ENCODE results near the gene ZWILCH.

ZWILCH gene

DNA sequence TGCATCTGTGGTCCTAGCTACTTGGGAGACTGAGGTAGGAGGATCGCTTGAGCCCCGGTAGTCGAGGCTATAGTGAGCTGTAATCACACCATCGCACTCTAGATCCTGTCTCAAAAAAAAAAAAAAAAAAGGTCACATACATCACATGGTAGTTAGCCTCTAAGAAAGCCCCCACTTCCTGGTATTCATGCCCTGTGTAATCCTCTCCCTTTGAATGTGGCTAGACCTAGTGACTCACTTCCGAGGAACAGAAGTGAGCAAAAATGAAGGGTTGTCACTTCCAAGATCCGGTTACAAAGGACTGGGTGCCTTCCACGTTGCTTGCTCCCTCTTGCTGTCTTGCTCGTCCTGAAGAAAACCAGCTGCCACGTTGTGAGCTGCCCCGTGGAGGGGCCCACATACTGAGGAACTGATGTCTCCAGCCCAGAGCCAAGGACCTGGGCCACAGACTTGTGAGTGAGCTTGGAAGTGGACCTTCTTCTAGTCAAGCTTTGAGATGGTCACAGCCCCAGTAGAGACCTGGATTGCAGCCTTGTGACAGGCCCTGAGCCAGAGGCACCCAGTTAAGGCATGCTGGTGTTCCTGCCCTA, 73.3 kb downstream of the ZWILCH start:
- no peak for DNase-seq (ENCODE audit: low read depth, low spot score)
- ChIA-PET CTCF (interaction anchor here (0.8 to 9.7 kb wide), 3 partner anchors 11 to 274 kb away, joined by 3 to 88 read pairs (median 3); partner anchors contain the start of gene LCTL), POLR2A (no interaction called here)
- no peak overlapping the region for H3K4me3 ChIP-seq (ENCODE audit: low read depth, low read length)
- TF ChIP-seq, protein P1, sequence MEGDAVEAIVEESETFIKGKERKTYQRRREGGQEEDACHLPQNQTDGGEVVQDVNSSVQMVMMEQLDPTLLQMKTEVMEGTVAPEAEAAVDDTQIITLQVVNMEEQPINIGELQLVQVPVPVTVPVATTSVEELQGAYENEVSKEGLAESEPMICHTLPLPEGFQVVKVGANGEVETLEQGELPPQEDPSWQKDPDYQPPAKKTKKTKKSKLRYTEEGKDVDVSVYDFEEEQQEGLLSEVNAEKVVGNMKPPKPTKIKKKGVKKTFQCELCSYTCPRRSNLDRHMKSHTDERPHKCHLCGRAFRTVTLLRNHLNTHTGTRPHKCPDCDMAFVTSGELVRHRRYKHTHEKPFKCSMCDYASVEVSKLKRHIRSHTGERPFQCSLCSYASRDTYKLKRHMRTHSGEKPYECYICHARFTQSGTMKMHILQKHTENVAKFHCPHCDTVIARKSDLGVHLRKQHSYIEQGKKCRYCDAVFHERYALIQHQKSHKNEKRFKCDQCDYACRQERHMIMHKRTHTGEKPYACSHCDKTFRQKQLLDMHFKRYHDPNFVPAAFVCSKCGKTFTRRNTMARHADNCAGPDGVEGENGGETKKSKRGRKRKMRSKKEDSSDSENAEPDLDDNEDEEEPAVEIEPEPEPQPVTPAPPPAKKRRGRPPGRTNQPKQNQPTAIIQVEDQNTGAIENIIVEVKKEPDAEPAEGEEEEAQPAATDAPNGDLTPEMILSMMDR (IDR thresholded peaks at IDR 0.05; ENCODE audit: insufficient read depth, low read length, missing control alignments) = no peak

DNA sequence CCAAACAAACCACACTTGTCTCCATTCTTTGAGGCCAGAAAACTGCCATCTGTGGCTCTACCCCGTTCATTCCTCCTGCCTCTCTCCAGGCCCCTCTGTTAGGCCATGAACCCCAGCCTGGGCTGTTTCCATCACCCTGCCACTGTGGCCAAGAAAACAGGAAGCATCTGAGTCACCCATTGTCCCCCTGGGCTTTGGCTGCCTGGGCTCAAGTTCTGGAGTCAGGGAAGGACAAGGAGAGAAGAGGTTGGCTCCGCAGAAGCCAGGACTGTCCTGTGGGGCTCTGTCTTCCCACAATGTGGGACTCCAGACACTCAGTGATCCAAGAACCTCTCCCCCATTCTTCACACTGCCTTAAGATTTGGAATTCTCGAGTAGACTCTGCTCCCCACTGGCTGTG, 75.5 kb downstream of the ZWILCH start:
- ChIA-PET CTCF (interaction anchor here (1.4 to 9.7 kb wide), 2 partner anchors 14 to 24 kb away, joined by 5 to 88 read pairs; partner anchors contain the start of gene LCTL), POLR2A (no interaction called here)
- H3K4me3 ChIP-seq (ENCODE audit: low read depth, low read length) = no peak overlapping the region
- no peak for DNase-seq (ENCODE audit: low read depth, low spot score)
- TF ChIP-seq, protein P1 (IDR thresholded peaks at IDR 0.05; ENCODE audit: insufficient read depth, low read length, missing control alignments) = no peak

DNA sequence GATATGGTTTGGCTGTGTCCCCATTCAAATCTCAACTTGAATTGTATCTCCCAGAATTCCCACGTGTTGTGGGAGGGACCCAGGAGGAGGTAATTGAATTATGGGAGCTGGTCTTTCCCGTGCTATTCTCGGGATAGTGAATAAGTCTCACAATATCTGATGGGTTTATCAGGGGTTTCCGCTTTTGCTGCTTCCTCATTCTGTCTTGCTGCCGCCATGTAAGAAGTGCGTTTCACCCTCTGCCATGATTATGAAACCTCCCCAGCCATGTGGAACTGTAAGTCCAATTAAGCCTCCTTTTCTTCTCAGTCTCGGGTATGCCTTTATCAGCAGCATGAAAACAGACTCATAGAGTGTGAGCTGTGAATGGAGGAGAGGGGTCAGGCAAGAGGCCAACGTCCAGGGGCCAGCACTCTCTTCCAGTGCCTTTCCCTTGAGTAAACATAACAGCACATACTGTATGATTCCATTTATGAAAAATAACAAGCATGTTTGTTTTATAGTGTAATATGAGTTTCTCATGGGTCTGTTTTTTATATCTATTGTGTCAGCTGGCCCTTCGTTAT, 76.9 kb downstream of the ZWILCH start:
- no peak overlapping the region for H3K4me3 ChIP-seq (ENCODE audit: low read depth, low read length)
- ChIA-PET POLR2A (no interaction called here), CTCF (interaction anchor here (0.8 to 9.7 kb wide), 3 partner anchors 8 to 15 kb away, joined by 3 to 88 read pairs (median 3); partner anchors contain the start of gene LCTL)
- TF ChIP-seq, protein P1 (IDR thresholded peaks at IDR 0.05; ENCODE audit: insufficient read depth, low read length, missing control alignments) = no peak
- DNase-seq (ENCODE audit: low read depth, low spot score) = no peak

DNA sequence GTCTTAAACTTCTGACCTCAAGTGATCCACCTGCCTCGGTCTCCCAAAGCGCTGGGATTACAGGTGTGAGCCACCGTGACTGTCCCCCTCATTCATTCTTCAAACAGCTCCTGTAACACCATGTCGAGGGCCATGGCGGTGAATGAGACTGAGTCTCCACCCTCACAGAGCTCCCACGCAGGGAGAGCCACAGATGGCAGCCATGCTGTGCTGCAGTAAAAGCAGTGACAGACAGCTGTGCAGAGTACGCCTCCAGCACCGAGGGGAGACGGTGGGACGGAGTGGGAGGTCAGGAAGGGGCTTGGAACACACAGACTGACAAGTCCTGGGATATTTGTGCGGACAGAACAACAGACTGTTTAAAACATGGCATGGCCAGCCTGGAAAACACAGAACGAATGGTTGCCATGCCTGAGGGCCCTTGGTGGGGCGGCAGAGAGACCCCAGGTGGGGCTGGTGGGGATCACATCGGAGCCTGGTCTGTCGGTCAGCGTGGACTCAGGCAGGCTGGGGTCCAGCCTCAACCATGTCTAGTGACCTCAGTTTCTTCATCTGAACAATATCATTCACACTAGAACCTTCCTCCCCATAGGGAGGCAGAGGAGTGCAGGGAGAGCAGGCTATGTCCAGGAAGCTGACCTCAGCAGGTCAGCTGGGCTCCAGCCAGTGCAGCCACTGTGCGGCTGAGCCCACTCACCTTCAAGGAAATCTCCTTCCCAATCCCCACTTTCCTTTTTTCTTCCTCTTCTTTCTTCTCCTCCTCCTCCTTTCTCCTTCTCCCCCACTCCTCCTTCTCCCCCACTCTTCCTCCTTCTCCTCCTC, 81.2 kb downstream of the ZWILCH start:
- no peak for DNase-seq (ENCODE audit: low read depth, low spot score)
- POLR2A ChIA-PET = no interaction called here
- no peak overlapping the region for H3K4me3 ChIP-seq (ENCODE audit: low read depth, low read length)
- CTCF ChIA-PET = interaction anchor here (1.2 to 3.0 kb wide), 3 partner anchors 11 to 20 kb away, joined by 3 to 9 read pairs (median 5); partner anchors contain the start of gene LCTL
- TF ChIP-seq, protein P1 (IDR thresholded peaks at IDR 0.05; ENCODE audit: insufficient read depth, low read length, missing control alignments) = no peak

DNA sequence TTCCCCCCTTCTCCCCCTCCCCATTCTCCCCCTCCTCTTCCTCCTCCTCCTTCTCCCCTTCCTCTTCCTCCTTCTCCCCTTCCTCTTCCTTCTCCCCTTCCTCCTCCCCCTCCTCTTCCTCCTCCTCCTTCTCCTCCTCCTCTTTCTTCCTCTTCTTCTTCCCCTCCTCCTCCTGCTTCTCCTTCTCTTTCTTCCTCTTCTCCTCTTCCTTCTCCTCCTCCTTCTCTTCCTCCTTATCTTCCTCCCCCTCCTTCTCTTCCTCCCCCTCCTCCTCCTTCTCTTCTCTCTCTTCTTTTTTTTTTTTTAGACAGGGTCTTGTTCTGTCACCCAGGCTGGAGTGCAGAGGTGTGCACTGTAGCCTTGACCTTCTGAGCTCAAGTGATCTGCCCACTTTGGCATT, 81.9 kb downstream of the ZWILCH start:
- ChIA-PET CTCF (interaction anchor here (1.0 to 3.0 kb wide), 4 partner anchors 16 to 32 kb away, joined by 3 to 9 read pairs (median 6); partner anchors contain the start of gene LCTL), POLR2A (no interaction called here)
- TF ChIP-seq, protein P1 (IDR thresholded peaks at IDR 0.05; ENCODE audit: insufficient read depth, low read length, missing control alignments) = no peak
- no peak overlapping the region for H3K4me3 ChIP-seq (ENCODE audit: low read depth, low read length)
- DNase-seq (ENCODE audit: low read depth, low spot score) = no peak

DNA sequence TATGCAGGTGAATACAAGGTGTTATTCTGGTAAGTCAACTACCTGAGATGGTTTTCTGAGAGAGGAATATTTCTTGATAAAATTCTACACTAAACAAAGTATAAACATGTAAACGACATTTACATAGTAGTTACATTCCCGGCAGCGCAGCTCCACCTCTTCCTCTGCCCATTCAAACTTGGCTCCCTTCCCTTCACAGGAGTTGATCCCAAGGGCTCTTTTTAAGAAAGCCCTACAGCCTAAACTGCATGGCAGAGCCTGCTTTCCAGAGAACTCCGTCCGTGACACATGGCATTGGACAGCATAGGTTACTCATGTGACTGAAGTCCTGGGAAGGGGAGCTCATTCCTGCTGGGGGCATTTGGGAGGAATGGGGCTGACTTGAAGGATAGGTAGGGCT, 82.6 kb downstream of the ZWILCH start:
- TF ChIP-seq, protein P1 (IDR thresholded peaks at IDR 0.05; ENCODE audit: insufficient read depth, low read length, missing control alignments) = no peak
- ChIA-PET POLR2A (no interaction called here), CTCF (interaction anchor here (0.6 to 1.6 kb wide), 6 partner anchors 15 to 315 kb away, joined by 3 to 7 read pairs (median 4); partner anchors contain the start of gene LCTL)
- no peak for DNase-seq (ENCODE audit: low read depth, low spot score)
- H3K4me3 ChIP-seq (ENCODE audit: low read depth, low read length) = no peak overlapping the region
